Transverse colon (tissue), 4 donors: ENCODE measurements around the gene NR5A2.

Experiments
- CTCF ChIP-seq, 5 experiments: fragments of 200-600 bp in 3 of 5; fragments of 450-650 bp in 2 of 5; sonication (generic) in 3 of 5; IDR thresholded peaks; 1 replicate in 2 of 5; 2 replicates in 3 of 5; pipeline ENCODE4 v1.5.1; 2016 to 2017; ENCODE audit warnings: antibody characterized with exemption in 5 of 5, inconsistent platforms in 3 of 5, mild to moderate bottlenecking in 2 of 5, moderate library complexity in 1 of 5
- POLR2AphosphoS5 ChIP-seq, 3 donors: sonication (generic); formaldehyde crosslinking; IDR thresholded peaks; one replicate each; pipeline ENCODE4 v1.6.1; 2016; ENCODE audit warnings: antibody characterized with exemption in 3 of 3

- TF ChIP-seq CTCF (IDR thresholded peaks at IDR 0.05) (no peak), POLR2AphosphoS5 (IDR thresholded peaks at IDR 0.05) (no peak)
Observed at GRCh38 chr1:200174525-200175295, 147.2 kb downstream of the NR5A2 start.
